Neural crest cell (in vitro differentiated cells): Measurements from ENCODE around the gene C1orf94. TPM values are rescaled to one million over a fixed set of nuclear protein-coding genes. Genes with fewer than 3 reads are reported as not detected.

Experiments
- DNase-seq: peaks from one replicate; pipeline ENCODE4 v3.0.0; 2021; ENCODE audit warnings: low read depth, mixed read lengths, low spot score
- H3K27ac Mint-ChIP-seq: one replicate; pipeline ENCODE4 v1.8.0; 2021; ENCODE audit warnings: mild to moderate bottlenecking, mixed read lengths; ENCODE audit not compliant: unreplicated experiment
- H3K27me3 Mint-ChIP-seq: 2 replicates; pipeline ENCODE4 v1.8.0; 2021; ENCODE audit warnings: low read depth, mild to moderate bottlenecking, mixed read lengths
- H3K36me3 Mint-ChIP-seq: 2 replicates; pipeline ENCODE4 v1.8.0; 2021; ENCODE audit warnings: low read depth, mild to moderate bottlenecking, mixed read lengths
- H3K4me1 Mint-ChIP-seq: 2 replicates; pipeline ENCODE4 v1.8.0; 2021; ENCODE audit warnings: mixed read lengths
- H3K4me3 Mint-ChIP-seq: one replicate; pipeline ENCODE4 v1.8.0; 2021; ENCODE audit warnings: mild to moderate bottlenecking, mixed read lengths
- H3K9me3 Mint-ChIP-seq: 2 replicates; pipeline ENCODE4 v1.8.0; 2021; ENCODE audit warnings: mixed read lengths
- CTCF ChIP-seq: fragments of 200-600 bp; sonication (generic); conservative IDR thresholded peaks from 2 replicates; pipeline ENCODE4 v1.5.0; 2021; ENCODE audit warnings: antibody characterized with exemption, mild to moderate bottlenecking
- total RNA-seq: library from RNA; stranded (reverse); gene quantifications from 2 replicates; pipeline ENCODE4 v1.2.1, GENCODE V29; 2021

C1orf94 gene
- total RNA-seq, 1 donor from 2014 or later = not detected

- no peaks in the 10 kb centered on the region for H3K36me3 Mint-ChIP-seq
- H3K4me3 Mint-ChIP-seq = no peak overlapping the region
- H3K27me3 Mint-ChIP-seq = peaks cover 43% of the 10 kb centered on the region
- no peaks in the 10 kb centered on the region for H3K4me1 Mint-ChIP-seq
- H3K9me3 Mint-ChIP-seq = peaks cover 3% of the 10 kb centered on the region
- no peak for TF ChIP-seq CTCF
- no peak for DNase-seq
- no peak overlapping the region for H3K27ac Mint-ChIP-seq
These were observed 10.2 kb downstream of the C1orf94 start for GRCh38 chr1:34186741-34187494.

DNA sequence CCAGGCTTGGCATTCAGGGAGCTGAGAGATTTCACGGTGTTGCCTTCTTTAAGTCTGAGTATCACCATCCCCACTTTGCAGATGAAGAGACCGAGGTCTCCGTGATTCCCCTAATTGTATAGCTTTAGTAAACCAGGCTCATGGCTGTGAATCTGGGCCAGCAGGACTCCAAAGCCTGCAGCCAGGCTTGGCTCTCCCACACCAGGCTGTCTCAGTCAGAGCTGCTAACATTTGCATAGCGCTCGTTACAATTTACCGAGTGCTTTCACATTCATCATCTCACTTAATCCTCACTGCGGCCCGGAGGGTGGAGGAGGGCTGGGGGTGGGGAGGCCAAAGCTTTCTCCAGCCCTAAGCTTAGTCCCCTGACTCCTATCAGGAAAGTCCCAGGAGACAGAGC is 11.7 kb downstream of the C1orf94 start:
- peaks cover 42% of the 10 kb centered on the region for H3K27me3 Mint-ChIP-seq
- peaks cover 3% of the 10 kb centered on the region for H3K9me3 Mint-ChIP-seq
- no peak overlapping the region for H3K4me3 Mint-ChIP-seq
- no peak overlapping the region for H3K27ac Mint-ChIP-seq
- no peak for DNase-seq
- peaks cover 8% of the 10 kb centered on the region for H3K4me1 Mint-ChIP-seq
- TF ChIP-seq CTCF = no peak
- H3K36me3 Mint-ChIP-seq = no peaks in the 10 kb centered on the region

DNA sequence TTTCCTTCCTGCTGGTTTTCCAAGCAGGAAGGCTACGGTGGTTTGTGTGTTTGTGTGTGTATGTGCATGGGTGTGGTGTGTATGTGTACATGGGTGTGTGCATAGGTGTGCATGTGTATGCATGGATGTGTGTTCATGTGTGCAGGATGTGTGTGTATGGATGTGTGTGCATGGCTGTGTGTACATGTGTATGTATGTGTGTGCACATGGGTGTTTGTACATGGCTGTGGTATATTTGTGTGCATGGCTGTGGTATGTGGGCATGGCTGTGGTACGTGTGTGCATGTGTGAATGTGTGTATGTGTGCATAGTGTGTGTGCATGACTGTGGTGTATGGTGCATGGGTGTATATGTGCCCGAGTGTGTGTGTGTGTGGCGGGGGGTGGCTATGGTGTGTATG is 12.3 kb downstream of the C1orf94 start:
- Mint-ChIP-seq H3K27me3 (peaks cover 40% of the 10 kb centered on the region), H3K9me3 (peaks cover 3% of the 10 kb centered on the region), H3K4me1 (peaks cover 8% of the 10 kb centered on the region), H3K36me3 (no peaks in the 10 kb centered on the region), H3K4me3 (no peak overlapping the region), H3K27ac (no peak overlapping the region)
- no peak for DNase-seq
- no peak for TF ChIP-seq CTCF

DNA sequence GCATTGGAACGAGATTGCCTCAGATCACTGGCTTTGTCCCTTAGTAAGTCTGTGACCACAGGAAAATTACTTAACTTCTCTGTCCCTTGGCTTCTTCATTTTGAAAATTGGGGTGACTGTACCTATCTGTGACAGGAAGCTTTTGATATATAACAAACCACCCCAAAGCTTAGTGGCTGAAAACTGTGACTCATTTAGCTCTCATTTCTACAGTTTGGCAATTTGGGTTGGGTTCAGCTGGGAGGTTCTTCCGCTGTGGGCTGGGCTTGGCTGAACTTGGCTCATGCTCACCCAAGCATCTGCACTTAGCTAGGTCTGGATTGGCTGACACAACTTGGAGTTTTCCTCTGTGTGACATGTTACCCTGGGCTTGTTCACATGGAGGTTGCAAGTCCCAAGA is 14.0 kb downstream of the C1orf94 start:
- peaks cover 29% of the 10 kb centered on the region for H3K27me3 Mint-ChIP-seq

DNA sequence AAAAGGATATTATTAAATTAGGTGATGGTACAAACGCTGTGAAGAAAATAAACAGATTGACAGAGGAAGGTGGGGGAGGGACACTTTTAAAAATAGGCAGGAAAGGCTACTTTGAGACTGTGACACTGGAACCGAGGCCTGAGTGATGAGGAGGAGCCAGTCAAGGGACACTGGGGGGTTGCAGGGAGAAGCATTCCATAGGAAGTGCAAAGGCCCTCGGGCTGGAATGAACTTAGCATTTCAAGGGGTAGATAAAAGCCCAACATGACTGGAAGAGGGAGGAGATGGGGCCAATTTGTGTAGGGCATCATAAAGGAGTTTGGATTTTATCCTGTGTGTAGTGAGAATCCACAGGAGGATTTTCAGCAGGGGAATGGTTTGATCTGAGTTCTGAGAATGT is 15.9 kb downstream of the C1orf94 start:
- TF ChIP-seq CTCF = no peak
- H3K36me3 Mint-ChIP-seq = no peaks in the 10 kb centered on the region
- peaks cover 3% of the 10 kb centered on the region for H3K9me3 Mint-ChIP-seq
- no peak overlapping the region for H3K27ac Mint-ChIP-seq
- DNase-seq = no peak
- peaks cover 8% of the 10 kb centered on the region for H3K4me1 Mint-ChIP-seq
- H3K4me3 Mint-ChIP-seq = no peak overlapping the region
- H3K27me3 Mint-ChIP-seq = peaks cover 21% of the 10 kb centered on the region

More for the DNA sequence above, 14.0 kb downstream of the C1orf94 start:
- peaks cover 3% of the 10 kb centered on the region for H3K9me3 Mint-ChIP-seq
- TF ChIP-seq CTCF = no peak
- H3K4me3 Mint-ChIP-seq = no peak overlapping the region
- H3K27ac Mint-ChIP-seq = no peak overlapping the region
- no peak for DNase-seq
- no peaks in the 10 kb centered on the region for H3K36me3 Mint-ChIP-seq
- peaks cover 8% of the 10 kb centered on the region for H3K4me1 Mint-ChIP-seq
